Muscle of arm (tissue), 14 donors: ENCODE data around the gene ARMC3. TPM values are rescaled to one million over a fixed set of nuclear protein-coding genes. Genes with fewer than 3 reads are reported as not detected.
"Not testable (repeated sequence)": the region's sequence is repeated elsewhere in the genome, so short reads cannot be mapped to it uniquely, and the experiment has no call there.

Experiments used
- DNase-seq: peaks from one replicate; pipeline ENCODE4 v3.0.0-alpha.2; 2013
- long read RNA-seq, 11 donors: transcript quantifications; one replicate each; lab custom pipeline, GENCODE V29; 2026
- polyA plus RNA-seq, 12 donors: library from polyadenylated mRNA; unstranded; fragments of 120-200 nt; gene quantifications; one replicate each; pipeline ENCODE4 v1.2.1, GENCODE V29; 2013; ENCODE audit not compliant: insufficient read length in 12 of 12

The ARMC3 gene
- under 1 TPM in 3 of 12 donors, not detected in 9; 0.19 to 0.37 (median 0.29) TPM for polyA plus RNA-seq
- long read RNA-seq, donor 1: 0 reads
- long read RNA-seq, donor 2: 0 reads
- long read RNA-seq, donor 3: 0 reads
- long read RNA-seq, donor 4: 0 reads
- long read RNA-seq, donor 5: 0 reads
- long read RNA-seq, donor 6: 0 reads
- long read RNA-seq, donor 7: 0 reads
- long read RNA-seq, donor 8: 0 reads
- long read RNA-seq, donor 9: 0 reads
- long read RNA-seq, donor 10: 0 reads
- long read RNA-seq, donor 11: 0 reads

GRCh38 chr10:22927661-22928403, at the start of gene ARMC3:
Gene ARMC3, plus strand, starts transcription at chr10:22928053. Its CDS starts 3,944 bp downstream, at chr10:22931997.
- DNase-seq: peak; percentile 48

GRCh38 chr10:22891797-22892196, 36.1 kb upstream of the ARMC3 start:
- DNase-seq: no peak

GRCh38 chr10:22893781-22894180, 34.1 kb upstream of the ARMC3 start:
- DNase-seq: no peak

GRCh38 chr10:22894714-22895113, 33.1 kb upstream of the ARMC3 start:
- no peak for DNase-seq

GRCh38 chr10:22895252-22895651, 32.6 kb upstream of the ARMC3 start:
- no peak for DNase-seq

GRCh38 chr10:22897371-22897770, 30.5 kb upstream of the ARMC3 start:
- no peak for DNase-seq

- no peak for DNase-seq
Measured at GRCh38 chr10:22899307-22899706, 28.5 kb upstream of the ARMC3 start.

GRCh38 chr10:22899775-22900174, 28.1 kb upstream of the ARMC3 start:
- DNase-seq: no peak

GRCh38 chr10:22900841-22901601, 26.8 kb upstream of the ARMC3 start:
- no peak for DNase-seq

- not testable (repeated sequence) for DNase-seq
Measured at GRCh38 chr10:22902147-22902546, 25.7 kb upstream of the ARMC3 start.

GRCh38 chr10:22903694-22904093, 24.2 kb upstream of the ARMC3 start:
- no peak for DNase-seq

- no peak for DNase-seq
Measured at GRCh38 chr10:22906767-22907166, 21.1 kb upstream of the ARMC3 start.

GRCh38 chr10:22908837-22909236, 19.0 kb upstream of the ARMC3 start:
- DNase-seq: no peak

GRCh38 chr10:22909673-22910072, 18.2 kb upstream of the ARMC3 start:
- not testable (repeated sequence) for DNase-seq

- DNase-seq: no peak
Measured at GRCh38 chr10:22911067-22911466, 16.8 kb upstream of the ARMC3 start.

- DNase-seq: peak; percentile 6
Measured at GRCh38 chr10:22911889-22912762, 15.7 kb upstream of the ARMC3 start.

- no peak for DNase-seq
Measured at GRCh38 chr10:22912763-22913384, 15.0 kb upstream of the ARMC3 start.

- DNase-seq: no peak
Measured at GRCh38 chr10:22913474-22914092, 14.3 kb upstream of the ARMC3 start.

- no peak for DNase-seq
Measured at GRCh38 chr10:22915314-22915713, 12.5 kb upstream of the ARMC3 start.

- DNase-seq: no peak
Measured at GRCh38 chr10:22925088-22925487, 2.8 kb upstream of the ARMC3 start.

- DNase-seq: no peak
Measured at GRCh38 chr10:22927166-22927565, 687 bp upstream of the ARMC3 start.
